ENCODE results near the gene CDK13. TPM values are rescaled to one million over a fixed set of nuclear protein-coding genes. Genes with fewer than 3 reads are reported as not detected.

CDK13 gene
- total RNA-seq, 1 donor from 2014 or later = 45.3 TPM

DNA sequence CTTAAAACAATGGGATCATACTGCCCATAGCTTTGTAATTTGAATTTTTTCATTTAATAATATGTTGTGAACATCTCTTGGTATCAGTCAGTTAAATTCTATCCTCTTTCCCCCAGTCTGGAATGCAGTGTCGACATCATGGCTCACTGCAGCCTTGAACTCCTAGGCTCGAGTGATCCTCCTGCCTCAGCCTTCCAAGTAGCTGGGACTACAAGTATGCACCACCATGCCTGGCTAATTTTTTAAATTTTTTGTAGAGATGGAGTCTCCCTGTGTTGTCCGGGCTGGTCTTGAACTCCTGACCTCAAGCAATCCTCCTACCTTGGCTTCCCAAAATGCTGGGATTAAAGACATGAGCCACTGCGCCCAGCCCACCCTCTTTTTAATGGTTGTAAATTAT, 149.8 kb downstream of the CDK13 start:
- Mint-ChIP-seq H3K9me3 (ENCODE audit: unreplicated experiment) (no peaks in the 10 kb centered on the region), H3K27me3 (ENCODE audit: low read depth, unreplicated experiment) (no peaks in the 10 kb centered on the region), H3K36me3 (ENCODE audit: low read depth, unreplicated experiment) (no peaks in the 10 kb centered on the region), H3K4me3 (ENCODE audit: unreplicated experiment) (no peak overlapping the region), H3K4me1 (ENCODE audit: low read depth, unreplicated experiment) (peaks cover 2% of the 10 kb centered on the region), H3K27ac (ENCODE audit: unreplicated experiment) (no peak overlapping the region)
- DNase-seq (ENCODE audit: low read depth) (no peak), FAIRE-seq (no peak)
- no peaks in the 10 kb centered on the region for H3K4me1 ChIP-seq (ENCODE audit: insufficient read depth, low read length)
- no peak overlapping the region for H3K9ac ChIP-seq (ENCODE audit: low read length)
- H3K79me2 ChIP-seq (ENCODE audit: insufficient read depth, low read length) = peaks cover 3% of the 10 kb centered on the region
- no peak for TF ChIP-seq CTCF (IDR thresholded peaks at IDR 0.05; ENCODE audit: insufficient read depth, low read depth, low read length)
- no peak for TF ChIP-seq EZH2 (IDR thresholded peaks at IDR 0.05; ENCODE audit: insufficient read depth, low read length)
- no peaks in the 10 kb centered on the region for H3K27me3 ChIP-seq (ENCODE audit: insufficient read depth, low read length)
- H4K20me1 ChIP-seq (ENCODE audit: insufficient read depth, low read length) = peaks cover 5% of the 10 kb centered on the region
- H3K36me3 ChIP-seq (ENCODE audit: insufficient read depth, low read length) = peaks cover 8% of the 10 kb centered on the region
- no peak overlapping the region for H2AFZ ChIP-seq (ENCODE audit: low read depth, low read length)
- no peaks in the 10 kb centered on the region for H3K9me3 ChIP-seq (ENCODE audit: insufficient read depth, low read depth, low read length)
- H3K4me3 ChIP-seq (ENCODE audit: insufficient read depth, low read depth, low read length) = no peak overlapping the region
- no peak overlapping the region for H3K27ac ChIP-seq (ENCODE audit: low read depth, low read length)
- H3K4me2 ChIP-seq (ENCODE audit: low read length) = no peak overlapping the region

GRCh38 chr7:40101201-40101600, 151.1 kb downstream of the CDK13 start:
- no peak for FAIRE-seq
- Histone ChIP-seq H3K27ac (ENCODE audit: low read depth, low read length) (no peak overlapping the region), H2AFZ (ENCODE audit: low read depth, low read length) (no peak overlapping the region), H3K27me3 (ENCODE audit: insufficient read depth, low read length) (no peaks in the 10 kb centered on the region), H3K4me2 (ENCODE audit: low read length) (no peak overlapping the region), H3K79me2 (ENCODE audit: insufficient read depth, low read length) (peaks cover 3% of the 10 kb centered on the region), H3K9me3 (ENCODE audit: insufficient read depth, low read depth, low read length) (no peaks in the 10 kb centered on the region), H3K4me3 (ENCODE audit: insufficient read depth, low read depth, low read length) (no peak overlapping the region), H3K4me1 (ENCODE audit: insufficient read depth, low read length) (no peaks in the 10 kb centered on the region), H4K20me1 (ENCODE audit: insufficient read depth, low read length) (peaks cover 5% of the 10 kb centered on the region), H3K9ac (ENCODE audit: low read length) (no peak overlapping the region), H3K36me3 (ENCODE audit: insufficient read depth, low read length) (no peaks in the 10 kb centered on the region)
- H3K4me1 Mint-ChIP-seq (ENCODE audit: low read depth, unreplicated experiment) = no peaks in the 10 kb centered on the region
- no peak for DNase-seq (ENCODE audit: low read depth)
- peak overlapping the region; percentile 26 for H3K27ac Mint-ChIP-seq (ENCODE audit: unreplicated experiment)
- no peaks in the 10 kb centered on the region for H3K27me3 Mint-ChIP-seq (ENCODE audit: low read depth, unreplicated experiment)
- no peaks in the 10 kb centered on the region for H3K9me3 Mint-ChIP-seq (ENCODE audit: unreplicated experiment)
- TF ChIP-seq CTCF (IDR thresholded peaks at IDR 0.05; ENCODE audit: insufficient read depth, low read depth, low read length) = no peak
- no peak for TF ChIP-seq EZH2 (IDR thresholded peaks at IDR 0.05; ENCODE audit: insufficient read depth, low read length)
- no peak overlapping the region for H3K4me3 Mint-ChIP-seq (ENCODE audit: unreplicated experiment)
- H3K36me3 Mint-ChIP-seq (ENCODE audit: low read depth, unreplicated experiment) = no peaks in the 10 kb centered on the region

DNA sequence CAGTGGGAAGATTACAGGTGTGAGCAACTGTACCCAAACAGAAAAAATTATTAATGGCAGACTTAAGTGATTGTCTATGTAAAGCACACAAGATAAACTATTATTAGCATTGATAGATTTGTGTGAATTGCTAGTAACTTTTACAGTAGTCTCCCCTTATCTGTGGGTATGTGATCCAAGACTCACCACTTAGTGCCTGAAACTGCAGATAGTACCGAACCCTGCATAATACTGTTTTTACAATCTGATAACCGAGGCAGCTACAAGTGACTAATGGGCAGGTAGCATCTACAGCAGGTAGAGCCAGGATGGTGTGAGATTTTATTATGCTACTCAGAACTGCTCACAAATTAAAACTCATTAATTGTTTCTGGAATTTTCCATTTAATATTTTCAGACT, 152.8 kb downstream of the CDK13 start:
- Histone ChIP-seq H3K4me3 (ENCODE audit: insufficient read depth, low read depth, low read length) (no peak overlapping the region), H3K27me3 (ENCODE audit: insufficient read depth, low read length) (no peaks in the 10 kb centered on the region), H3K9me3 (ENCODE audit: insufficient read depth, low read depth, low read length) (no peaks in the 10 kb centered on the region), H3K27ac (ENCODE audit: low read depth, low read length) (no peak overlapping the region), H3K9ac (ENCODE audit: low read length) (no peak overlapping the region), H3K79me2 (ENCODE audit: insufficient read depth, low read length) (peaks cover 8% of the 10 kb centered on the region), H3K36me3 (ENCODE audit: insufficient read depth, low read length) (no peaks in the 10 kb centered on the region), H3K4me1 (ENCODE audit: insufficient read depth, low read length) (no peaks in the 10 kb centered on the region), H4K20me1 (ENCODE audit: insufficient read depth, low read length) (peaks cover 5% of the 10 kb centered on the region), H3K4me2 (ENCODE audit: low read length) (no peak overlapping the region), H2AFZ (ENCODE audit: low read depth, low read length) (no peak overlapping the region)
- no peak for DNase-seq (ENCODE audit: low read depth)
- Mint-ChIP-seq H3K4me1 (ENCODE audit: low read depth, unreplicated experiment) (no peaks in the 10 kb centered on the region), H3K36me3 (ENCODE audit: low read depth, unreplicated experiment) (no peaks in the 10 kb centered on the region), H3K27me3 (ENCODE audit: low read depth, unreplicated experiment) (no peaks in the 10 kb centered on the region), H3K4me3 (ENCODE audit: unreplicated experiment) (no peak overlapping the region), H3K27ac (ENCODE audit: unreplicated experiment) (no peak overlapping the region), H3K9me3 (ENCODE audit: unreplicated experiment) (no peaks in the 10 kb centered on the region)
- FAIRE-seq = peak; percentile 64
- TF ChIP-seq EZH2 (IDR thresholded peaks at IDR 0.05; ENCODE audit: insufficient read depth, low read length) (no peak), CTCF (IDR thresholded peaks at IDR 0.05; ENCODE audit: insufficient read depth, low read depth, low read length) (no peak)

Data from astrocyte (in vitro differentiated cells and primary cell).